ENCODE measurements around the gene STXBP6.

Gene STXBP6

DNA sequence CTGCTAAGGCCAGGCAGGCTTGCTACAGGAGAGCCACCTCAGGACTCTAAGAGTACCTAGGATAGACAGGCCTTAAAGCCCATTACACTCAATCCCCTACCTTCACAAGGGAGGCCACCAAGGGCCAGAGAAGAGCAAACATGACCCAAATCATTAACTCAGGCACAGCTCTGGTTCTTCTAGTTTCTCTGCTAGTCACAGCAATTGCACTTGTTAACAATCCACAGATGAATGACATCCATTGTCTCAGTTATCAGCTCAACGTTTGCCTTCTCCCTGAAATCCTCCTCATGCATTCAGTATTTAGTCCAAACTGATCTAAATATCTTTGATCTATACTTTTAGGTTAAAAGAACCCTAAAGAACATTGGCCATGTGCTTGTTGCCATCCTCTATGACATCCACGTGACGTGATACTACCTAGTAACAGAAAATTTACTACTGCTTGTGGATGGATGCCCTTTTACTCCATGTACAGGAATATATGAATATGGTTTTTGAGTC is 164.5 kb downstream of the STXBP6 start:
- Histone ChIP-seq H3K9me3 (ENCODE audit: control insufficient read depth, insufficient read depth, low read length) (no peaks in the 10 kb centered on the region), H3K9ac (ENCODE audit: low read depth, low read length) (no peak overlapping the region), H3K27me3 (ENCODE audit: control insufficient read depth, insufficient read depth, low read length) (no peaks in the 10 kb centered on the region), H3K36me3 (ENCODE audit: control insufficient read depth, insufficient read depth, low read length) (no peaks in the 10 kb centered on the region), H3K4me1 (ENCODE audit: control insufficient read depth, insufficient read depth, low read length) (no peaks in the 10 kb centered on the region), H3K4me3 (ENCODE audit: low read depth, low read length) (no peak overlapping the region)

- Histone ChIP-seq H3K27me3 (ENCODE audit: control insufficient read depth, insufficient read depth, low read length) (no peaks in the 10 kb centered on the region), H3K9ac (ENCODE audit: low read depth, low read length) (no peak overlapping the region), H3K4me1 (ENCODE audit: control insufficient read depth, insufficient read depth, low read length) (no peaks in the 10 kb centered on the region), H3K9me3 (ENCODE audit: control insufficient read depth, insufficient read depth, low read length) (no peaks in the 10 kb centered on the region), H3K36me3 (ENCODE audit: control insufficient read depth, insufficient read depth, low read length) (no peaks in the 10 kb centered on the region), H3K4me3 (ENCODE audit: low read depth, low read length) (no peak overlapping the region)
Measured at GRCh38 chr14:24883576-24883975, 166.4 kb downstream of the STXBP6 start.

DNA sequence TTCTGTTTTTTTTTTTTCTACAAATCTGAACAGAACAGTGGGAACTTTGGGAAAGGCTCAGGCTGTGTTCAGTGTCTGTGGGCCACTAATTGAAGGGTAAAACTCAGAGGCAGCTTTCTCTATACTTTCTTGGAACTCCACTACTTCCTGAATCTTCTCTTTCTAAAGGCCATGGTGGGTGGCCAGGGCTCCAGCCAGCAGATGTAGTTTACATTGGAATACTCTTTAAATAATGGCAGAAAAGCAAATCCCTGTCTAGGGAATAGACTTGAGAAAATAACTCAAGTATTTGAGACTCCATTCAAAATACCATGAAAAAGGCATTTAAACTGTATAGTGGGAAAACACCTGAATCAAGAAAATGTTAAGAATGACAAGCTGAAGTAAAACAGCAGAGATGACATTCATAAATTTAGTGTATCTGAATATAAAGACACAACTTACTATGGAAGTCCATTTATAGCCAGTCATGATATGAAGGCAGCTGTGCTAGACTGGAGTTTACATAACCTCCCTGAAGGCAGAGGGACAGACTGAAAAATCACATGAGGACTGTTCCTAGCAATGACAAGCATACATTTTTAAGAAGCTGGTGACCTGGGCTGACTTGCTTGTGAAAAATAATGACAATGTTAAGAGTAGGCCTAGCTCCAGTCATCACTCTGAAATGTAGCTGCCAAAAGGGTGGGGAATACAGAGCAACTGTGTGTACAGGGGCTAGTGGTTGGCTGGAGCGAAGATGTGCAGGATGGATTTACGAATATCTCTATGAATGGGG is 168.6 kb downstream of the STXBP6 start:
- Histone ChIP-seq H3K27me3 (ENCODE audit: control insufficient read depth, insufficient read depth, low read length) (no peaks in the 10 kb centered on the region), H3K9me3 (ENCODE audit: control insufficient read depth, insufficient read depth, low read length) (no peaks in the 10 kb centered on the region), H3K36me3 (ENCODE audit: control insufficient read depth, insufficient read depth, low read length) (no peaks in the 10 kb centered on the region), H3K9ac (ENCODE audit: low read depth, low read length) (no peak overlapping the region), H3K4me3 (ENCODE audit: low read depth, low read length) (no peak overlapping the region), H3K4me1 (ENCODE audit: control insufficient read depth, insufficient read depth, low read length) (no peaks in the 10 kb centered on the region)

DNA sequence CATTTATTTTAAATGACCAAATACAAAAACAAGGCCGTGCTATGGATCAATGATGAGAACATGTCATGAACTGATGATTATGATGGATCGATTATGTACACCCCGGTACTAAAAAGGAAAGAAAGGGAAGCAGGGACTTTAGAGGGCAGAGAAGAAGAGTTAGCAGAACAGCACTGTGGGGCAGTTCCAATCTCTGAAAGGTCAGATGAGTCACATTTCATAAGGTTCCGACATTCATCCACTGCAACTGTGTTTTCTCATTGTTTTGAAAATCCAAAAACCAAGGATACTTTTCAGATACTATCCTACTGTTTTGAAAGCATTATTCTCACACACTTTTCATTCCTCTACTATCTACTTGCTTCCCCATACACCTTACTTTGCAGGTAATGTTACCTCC is 169.3 kb downstream of the STXBP6 start:
- no peaks in the 10 kb centered on the region for H3K36me3 ChIP-seq (ENCODE audit: control insufficient read depth, insufficient read depth, low read length)
- H3K27me3 ChIP-seq (ENCODE audit: control insufficient read depth, insufficient read depth, low read length), result no peaks in the 10 kb centered on the region
- H3K9ac ChIP-seq (ENCODE audit: low read depth, low read length), result no peak overlapping the region
- H3K4me3 ChIP-seq (ENCODE audit: low read depth, low read length), result no peak overlapping the region
- no peaks in the 10 kb centered on the region for H3K4me1 ChIP-seq (ENCODE audit: control insufficient read depth, insufficient read depth, low read length)
- no peaks in the 10 kb centered on the region for H3K9me3 ChIP-seq (ENCODE audit: control insufficient read depth, insufficient read depth, low read length)

- Histone ChIP-seq H3K9ac (ENCODE audit: low read depth, low read length) (no peak overlapping the region), H3K9me3 (ENCODE audit: control insufficient read depth, insufficient read depth, low read length) (no peaks in the 10 kb centered on the region), H3K4me1 (ENCODE audit: control insufficient read depth, insufficient read depth, low read length) (no peaks in the 10 kb centered on the region), H3K4me3 (ENCODE audit: low read depth, low read length) (no peak overlapping the region), H3K27me3 (ENCODE audit: control insufficient read depth, insufficient read depth, low read length) (no peaks in the 10 kb centered on the region), H3K36me3 (ENCODE audit: control insufficient read depth, insufficient read depth, low read length) (no peaks in the 10 kb centered on the region)
Measured at GRCh38 chr14:24879661-24880386, 170.1 kb downstream of the STXBP6 start.

DNA sequence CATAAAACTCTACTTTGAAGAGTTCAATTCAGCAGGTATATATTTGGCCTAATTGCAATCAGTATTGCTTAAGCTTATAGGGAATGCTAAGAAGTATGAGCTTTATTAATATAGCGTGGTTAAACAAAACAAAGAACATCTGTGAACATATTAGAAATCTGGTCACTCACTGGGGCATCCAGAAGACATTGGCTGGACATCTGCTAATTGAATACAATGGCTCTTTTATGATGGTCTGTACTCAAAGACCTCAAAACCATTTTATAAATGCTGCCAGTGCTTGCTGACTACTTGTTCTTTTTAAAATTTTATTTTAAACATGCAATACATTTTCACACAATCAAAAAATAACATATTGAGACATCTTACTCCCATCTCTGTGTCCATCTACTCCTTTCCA is 173.0 kb downstream of the STXBP6 start:
- Histone ChIP-seq H3K9me3 (ENCODE audit: control insufficient read depth, insufficient read depth, low read length) (no peaks in the 10 kb centered on the region), H3K36me3 (ENCODE audit: control insufficient read depth, insufficient read depth, low read length) (no peaks in the 10 kb centered on the region), H3K4me3 (ENCODE audit: low read depth, low read length) (no peak overlapping the region), H3K27me3 (ENCODE audit: control insufficient read depth, insufficient read depth, low read length) (no peaks in the 10 kb centered on the region), H3K9ac (ENCODE audit: low read depth, low read length) (no peak overlapping the region), H3K4me1 (ENCODE audit: control insufficient read depth, insufficient read depth, low read length) (no peaks in the 10 kb centered on the region)

- Histone ChIP-seq H3K27me3 (ENCODE audit: control insufficient read depth, insufficient read depth, low read length) (no peaks in the 10 kb centered on the region), H3K36me3 (ENCODE audit: control insufficient read depth, insufficient read depth, low read length) (no peaks in the 10 kb centered on the region), H3K4me3 (ENCODE audit: low read depth, low read length) (no peak overlapping the region), H3K4me1 (ENCODE audit: control insufficient read depth, insufficient read depth, low read length) (no peaks in the 10 kb centered on the region), H3K9ac (ENCODE audit: low read depth, low read length) (no peak overlapping the region), H3K9me3 (ENCODE audit: control insufficient read depth, insufficient read depth, low read length) (no peaks in the 10 kb centered on the region)
Measured at GRCh38 chr14:24875991-24876878, 173.7 kb downstream of the STXBP6 start.

GRCh38 chr14:24875203-24875838 is 174.6 kb downstream of the STXBP6 start:
- H3K27me3 ChIP-seq (ENCODE audit: control insufficient read depth, insufficient read depth, low read length), result no peaks in the 10 kb centered on the region
- no peaks in the 10 kb centered on the region for H3K36me3 ChIP-seq (ENCODE audit: control insufficient read depth, insufficient read depth, low read length)
- no peak overlapping the region for H3K9ac ChIP-seq (ENCODE audit: low read depth, low read length)
- H3K4me3 ChIP-seq (ENCODE audit: low read depth, low read length), result no peak overlapping the region
- no peaks in the 10 kb centered on the region for H3K4me1 ChIP-seq (ENCODE audit: control insufficient read depth, insufficient read depth, low read length)
- no peaks in the 10 kb centered on the region for H3K9me3 ChIP-seq (ENCODE audit: control insufficient read depth, insufficient read depth, low read length)

DNA sequence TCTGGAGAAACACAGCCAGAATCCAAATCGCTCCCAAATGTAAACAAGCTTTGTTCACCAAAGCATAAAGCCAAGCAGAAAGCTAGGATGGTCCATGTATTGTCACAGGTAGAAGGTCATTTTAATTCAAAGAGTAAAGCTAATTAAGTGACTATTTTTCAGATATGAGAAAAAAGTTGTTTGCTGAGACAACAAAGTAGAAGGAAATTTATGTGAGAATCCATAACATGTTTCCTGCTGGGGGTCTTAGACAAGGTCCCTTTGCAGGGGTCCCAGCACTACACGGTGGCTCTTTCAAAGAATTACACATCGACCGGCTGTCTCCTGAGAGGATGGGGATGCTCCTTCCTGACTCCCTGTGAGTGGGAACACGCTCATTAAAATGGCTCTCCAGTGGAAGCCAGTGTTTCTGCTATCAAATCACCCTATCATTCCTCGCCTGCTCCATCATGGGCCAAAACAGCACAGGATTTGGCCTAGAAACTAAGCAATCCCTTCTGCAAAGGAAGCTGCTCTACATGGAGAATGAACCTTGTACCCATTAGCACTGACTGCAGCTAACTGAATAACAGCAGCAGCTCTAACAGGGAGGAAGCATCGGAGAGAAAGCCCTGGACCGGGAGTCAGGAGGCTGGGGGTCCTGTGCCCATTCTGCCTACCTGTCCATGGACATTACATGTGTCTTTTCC is 175.3 kb downstream of the STXBP6 start:
- H3K9me3 ChIP-seq (ENCODE audit: control insufficient read depth, insufficient read depth, low read length), result no peaks in the 10 kb centered on the region
- H3K27me3 ChIP-seq (ENCODE audit: control insufficient read depth, insufficient read depth, low read length), result no peaks in the 10 kb centered on the region
- H3K9ac ChIP-seq (ENCODE audit: low read depth, low read length), result no peak overlapping the region
- H3K36me3 ChIP-seq (ENCODE audit: control insufficient read depth, insufficient read depth, low read length), result no peaks in the 10 kb centered on the region
- H3K4me1 ChIP-seq (ENCODE audit: control insufficient read depth, insufficient read depth, low read length), result no peaks in the 10 kb centered on the region
- no peak overlapping the region for H3K4me3 ChIP-seq (ENCODE audit: low read depth, low read length)

- Histone ChIP-seq H3K4me1 (ENCODE audit: control insufficient read depth, insufficient read depth, low read length) (no peaks in the 10 kb centered on the region), H3K27me3 (ENCODE audit: control insufficient read depth, insufficient read depth, low read length) (no peaks in the 10 kb centered on the region), H3K4me3 (ENCODE audit: low read depth, low read length) (no peak overlapping the region), H3K9ac (ENCODE audit: low read depth, low read length) (no peak overlapping the region), H3K9me3 (ENCODE audit: control insufficient read depth, insufficient read depth, low read length) (no peaks in the 10 kb centered on the region), H3K36me3 (ENCODE audit: control insufficient read depth, insufficient read depth, low read length) (no peaks in the 10 kb centered on the region)
Measured at GRCh38 chr14:24873551-24873950, 176.4 kb downstream of the STXBP6 start.

Data from iPS-15b (cell line).